IMR-90 (cell line): ENCODE results near the gene TRMT10B.

Experiments
- RCOR1 ChIP-seq: IDR thresholded peaks from 2 replicates; pipeline ENCODE4 v1.6.1; 2012; ENCODE audit warnings: mild to moderate bottlenecking, low read length, improper control_type of control experiment; ENCODE audit not compliant: insufficient replicate concordance
- RFX5 ChIP-seq: IDR thresholded peaks from 2 replicates; pipeline ENCODE4 v1.8.0; 2012; ENCODE audit warnings: low read depth, mild to moderate bottlenecking, low read length, moderate library complexity

GRCh38 chr9:37745970-37746369 lies 7.6 kb upstream of the TRMT10B start:
- TF ChIP-seq RCOR1 (no peak), RFX5 (no peak)
